ENCODE measurements around the gene NCAPH2.

GRCh38 chr22:50529897-50530579 is 22.0 kb downstream of the NCAPH2 start, which contains the start of gene TYMP:
- TF ChIP-seq CTCF (IDR thresholded peaks at IDR 0.05) (no peak), POLR2A (IDR thresholded peaks at IDR 0.05) (peak; percentile 69 to 74)
